ENCODE data around the gene EFCAB7.
"Not testable (repeated sequence)": the region's sequence is repeated elsewhere in the genome, so short reads cannot be mapped to it uniquely, and the experiment has no call there.

The EFCAB7 gene

DNA sequence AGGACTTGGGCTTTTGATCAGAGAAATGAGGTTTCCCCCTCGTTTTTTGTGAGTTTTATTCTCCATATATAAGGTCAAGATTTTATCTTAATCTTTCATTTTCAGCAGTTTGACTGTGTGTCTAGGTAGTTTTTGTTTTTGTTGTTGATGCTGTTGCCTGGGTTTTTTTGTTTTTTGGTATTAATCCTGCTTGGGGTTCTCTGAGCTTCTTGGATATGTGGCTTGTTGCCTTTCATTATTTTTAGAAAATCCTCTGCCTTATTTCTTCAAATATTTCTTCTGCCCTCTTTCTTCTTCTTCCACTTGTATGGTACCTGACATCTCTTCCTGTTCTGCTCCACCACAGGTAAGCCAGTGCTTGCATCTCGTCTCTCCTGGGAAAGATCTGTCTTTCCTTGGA, 25.0 kb downstream of the EFCAB7 start:
- in situ Hi-C loops (cut with MboI; ENCODE audit: low sequenced_read_pairs): no loop called here

DNA sequence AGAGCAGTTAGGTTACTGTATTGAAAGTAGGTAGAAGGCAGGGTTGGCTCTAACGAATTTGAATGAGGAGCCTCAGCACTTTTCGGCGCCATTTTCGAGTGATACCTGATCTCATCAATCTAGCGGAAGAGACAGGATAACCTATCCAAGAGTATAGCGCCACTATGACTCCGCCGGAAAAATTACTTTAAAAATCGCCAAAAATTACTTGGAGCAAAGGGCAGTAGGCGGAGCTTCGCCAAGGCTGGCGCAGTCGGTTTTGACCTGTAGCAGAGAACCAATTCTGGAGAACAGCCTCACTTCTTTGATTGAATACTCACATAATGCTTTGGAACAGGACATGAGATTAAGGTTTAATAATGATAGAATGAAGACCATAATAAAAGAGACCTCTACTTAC, 25.6 kb downstream of the EFCAB7 start:
- in situ Hi-C loops (cut with MboI; ENCODE audit: low sequenced_read_pairs): no loop called here

DNA sequence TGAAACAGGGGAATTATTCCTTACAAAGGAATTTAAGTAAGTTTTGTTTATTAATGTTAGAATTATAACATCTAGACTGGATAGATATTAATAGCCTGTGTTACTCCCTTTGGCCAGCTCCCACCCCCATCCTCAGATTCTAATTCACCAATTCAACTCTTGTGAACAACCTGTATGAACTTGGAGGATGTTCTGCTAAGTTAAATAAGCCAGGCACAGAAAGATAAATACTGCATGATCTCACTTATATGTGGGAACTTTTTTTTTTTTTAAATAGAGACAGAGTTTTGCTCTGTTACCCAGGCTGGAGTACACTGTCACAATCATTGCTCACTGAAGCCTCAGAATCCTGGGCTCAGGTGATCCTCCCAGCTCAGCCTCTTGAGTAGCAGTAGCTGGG, 32.2 kb downstream of the EFCAB7 start:
- in situ Hi-C loops (cut with MboI; ENCODE audit: low sequenced_read_pairs): no loop called here

DNA sequence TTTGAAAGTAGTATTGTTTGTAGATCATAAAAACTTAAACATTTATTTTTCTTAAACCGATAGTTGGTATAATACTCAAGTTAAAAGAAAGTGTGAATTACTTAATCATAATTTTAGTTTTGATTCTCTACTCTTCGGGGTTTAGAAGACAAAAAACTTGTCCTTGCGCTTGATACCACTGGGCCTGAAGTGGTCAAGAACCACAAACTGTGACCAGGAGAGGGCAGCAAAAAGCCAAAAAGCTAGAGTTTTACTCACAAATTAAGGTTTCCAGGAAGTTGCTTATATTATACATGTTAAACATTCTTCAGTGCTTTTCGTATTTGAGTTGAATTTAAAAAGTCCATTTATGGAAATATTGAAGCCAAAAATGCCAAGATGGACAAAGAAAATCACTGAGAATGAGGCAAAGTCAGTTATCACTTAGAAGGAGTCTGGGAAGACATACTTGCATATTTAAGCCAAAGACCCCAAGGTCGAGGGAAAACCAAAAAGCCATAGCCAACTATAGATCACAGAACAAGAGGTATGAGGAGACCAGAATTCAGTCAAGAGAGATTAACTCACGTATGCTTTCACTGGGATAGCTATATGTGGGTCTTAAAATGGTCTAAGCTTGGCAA, 34.2 kb downstream of the EFCAB7 start:
- in situ Hi-C loops (cut with MboI; ENCODE audit: low sequenced_read_pairs): no loop called here

DNA sequence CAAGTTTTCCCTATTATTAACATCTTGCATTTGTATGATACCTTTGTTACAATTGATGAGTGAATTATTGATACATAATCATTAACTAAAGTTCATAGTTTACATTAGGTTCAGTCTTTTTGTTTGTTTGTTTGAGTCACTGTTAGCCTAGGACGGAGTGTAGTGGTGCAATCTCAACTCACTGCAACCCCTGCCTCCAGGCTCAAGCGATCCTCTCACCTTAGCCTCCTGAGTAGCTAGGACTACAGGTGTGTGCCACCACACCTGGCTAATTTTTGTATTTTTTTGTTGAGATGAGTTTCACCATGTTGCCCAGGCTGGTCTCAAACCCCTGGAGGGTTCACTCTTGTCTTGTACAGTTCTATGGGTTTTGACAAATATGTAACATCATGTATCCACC, 36.0 kb downstream of the EFCAB7 start:
- in situ Hi-C loops (cut with MboI; ENCODE audit: low sequenced_read_pairs): no loop called here

DNA sequence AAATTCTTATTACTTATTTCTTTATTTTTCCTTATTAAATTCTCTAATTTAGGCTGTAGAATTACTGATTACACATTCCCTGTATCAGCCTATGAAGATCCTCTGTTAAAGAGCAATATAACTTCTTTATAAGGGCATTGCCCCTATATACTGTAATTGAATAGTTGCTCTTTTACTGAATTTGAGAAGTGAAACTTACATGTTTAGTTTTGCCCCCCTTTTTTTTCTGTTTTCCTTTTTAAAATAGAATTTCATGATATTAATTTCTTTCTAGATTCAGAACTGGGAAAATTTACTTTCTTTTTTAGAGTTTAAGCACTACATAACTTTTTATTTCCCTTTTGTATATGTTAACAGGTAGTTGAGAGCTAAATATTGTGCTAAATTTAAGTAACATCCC, 40.4 kb downstream of the EFCAB7 start:
- in situ Hi-C loops (cut with MboI; ENCODE audit: low sequenced_read_pairs): no loop called here

DNA sequence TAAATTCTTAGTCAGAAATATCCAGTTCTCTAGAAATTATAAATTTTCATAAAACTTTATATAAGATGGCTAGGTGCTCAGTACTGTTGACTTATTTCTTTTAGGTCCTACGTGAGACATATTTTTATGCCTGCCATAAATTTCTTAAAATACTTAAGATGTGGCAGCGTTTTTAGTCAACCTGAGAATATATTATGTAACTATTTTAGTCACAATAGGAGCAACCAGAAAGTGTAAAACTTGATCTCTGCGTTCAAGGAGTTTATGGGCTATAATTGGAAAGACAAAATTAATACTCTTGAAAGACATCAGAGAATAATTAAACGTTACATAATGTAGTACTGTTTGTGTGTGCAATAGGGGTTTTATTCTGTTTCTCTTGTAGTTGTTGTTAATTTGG, 45.7 kb downstream of the EFCAB7 start:
- in situ Hi-C loops (cut with MboI; ENCODE audit: low sequenced_read_pairs): no loop called here

DNA sequence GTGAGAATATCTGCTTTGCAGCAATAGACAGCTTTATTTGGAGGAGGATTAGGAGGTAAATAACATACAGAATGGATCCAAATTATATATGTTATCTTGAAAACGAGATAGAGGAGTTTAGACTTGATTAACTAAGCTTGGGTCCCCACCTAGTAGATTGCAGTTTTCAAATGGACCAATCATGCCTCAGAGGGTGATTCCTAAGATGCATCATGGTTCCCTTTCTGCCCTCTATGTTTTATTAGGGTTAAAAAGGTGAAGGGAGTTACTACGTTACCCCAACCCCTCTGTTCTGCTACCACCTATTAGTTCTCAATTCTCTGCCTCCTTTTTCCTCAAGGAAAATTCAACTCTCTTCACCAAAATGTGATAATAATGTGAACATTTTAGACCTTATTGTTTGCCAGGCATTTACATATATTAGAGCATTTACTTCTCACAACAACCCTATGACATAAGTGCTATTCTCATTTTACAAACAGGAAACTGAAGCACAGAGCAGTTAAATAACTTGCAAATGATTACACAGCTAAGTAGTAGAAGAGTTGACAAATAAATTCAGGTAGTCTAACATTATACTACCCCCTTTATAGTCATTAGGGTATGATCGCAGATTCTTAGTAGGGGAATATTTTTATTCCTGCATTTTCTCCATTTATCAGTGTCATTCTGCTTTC, 46.5 kb downstream of the EFCAB7 start:
- in situ Hi-C loops (cut with MboI; ENCODE audit: low sequenced_read_pairs): no loop called here

DNA sequence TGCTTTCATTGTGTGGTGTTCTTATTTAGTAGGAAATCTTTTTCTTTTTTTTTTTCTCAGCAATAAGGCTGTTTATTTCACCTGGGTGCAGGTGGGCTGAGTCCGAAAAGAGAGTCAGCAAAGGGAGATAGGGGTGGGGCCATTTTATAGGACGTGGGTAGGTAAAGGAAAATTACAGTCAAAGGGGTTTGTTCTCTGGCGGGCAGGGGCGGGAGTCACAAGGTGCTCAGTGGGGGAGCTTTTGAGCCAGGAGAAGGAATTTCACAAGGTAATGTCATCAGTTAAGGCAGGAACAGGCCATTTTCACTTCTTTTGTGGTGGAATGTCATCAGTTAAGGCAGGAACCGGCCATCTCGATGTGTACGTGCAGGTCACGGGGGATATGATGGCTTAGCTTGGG, 49.4 kb downstream of the EFCAB7 start:
- in situ Hi-C loops (cut with MboI; ENCODE audit: low sequenced_read_pairs): not testable (repeated sequence)

DNA sequence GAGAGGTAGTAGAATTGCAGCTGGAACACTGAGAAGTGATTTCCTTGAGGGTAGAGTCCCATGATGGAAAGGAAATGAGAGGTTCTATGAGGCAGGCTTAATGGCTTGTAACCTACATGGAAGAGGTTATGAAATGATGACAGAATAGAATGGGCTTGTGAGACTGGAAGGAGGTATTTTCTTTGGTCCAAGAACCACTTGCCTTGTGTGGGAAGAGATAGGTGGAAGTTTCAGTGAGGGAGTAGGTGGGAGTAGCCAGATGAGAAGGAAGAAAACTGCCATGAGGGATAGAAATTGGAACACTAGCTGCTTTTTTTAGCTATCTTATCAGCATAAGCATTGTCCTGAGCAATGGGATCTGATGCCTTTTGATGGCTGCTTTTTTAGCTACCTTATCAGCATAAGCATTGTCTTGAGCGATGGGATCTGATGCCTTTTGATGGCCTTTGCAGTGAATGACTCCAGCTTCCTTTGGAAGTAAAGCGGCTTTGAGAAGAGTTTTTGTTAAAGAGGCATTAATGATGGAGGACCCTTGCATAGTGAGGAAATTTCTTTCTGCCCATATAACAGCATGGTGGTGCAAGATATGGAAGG, 51.0 kb downstream of the EFCAB7 start:
- in situ Hi-C loops (cut with MboI; ENCODE audit: low sequenced_read_pairs): not testable (repeated sequence)

DNA sequence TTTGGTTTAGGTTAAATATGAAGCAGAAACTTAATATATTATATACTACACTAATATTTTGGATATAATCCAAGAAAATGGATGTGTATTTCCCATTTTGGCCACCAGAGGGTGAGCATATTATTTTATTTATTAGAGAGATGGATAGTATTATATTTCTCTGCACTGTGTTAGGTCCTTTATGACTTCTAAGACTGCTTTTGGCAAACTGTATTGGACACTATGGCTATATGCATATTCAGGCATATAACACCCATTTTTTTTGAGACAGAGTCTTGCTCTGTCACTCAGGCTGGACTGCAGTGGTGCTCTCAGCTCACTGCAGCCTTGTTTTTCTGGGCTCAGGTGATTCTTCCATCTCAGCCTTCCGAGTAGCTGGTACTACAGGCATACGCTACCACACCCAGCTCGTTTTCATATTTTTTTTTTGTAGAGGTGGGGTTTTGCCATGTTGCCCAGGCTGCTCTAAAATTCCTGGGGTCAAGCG, 52.1 kb downstream of the EFCAB7 start:
- in situ Hi-C loops (cut with MboI; ENCODE audit: low sequenced_read_pairs): no loop called here

DNA sequence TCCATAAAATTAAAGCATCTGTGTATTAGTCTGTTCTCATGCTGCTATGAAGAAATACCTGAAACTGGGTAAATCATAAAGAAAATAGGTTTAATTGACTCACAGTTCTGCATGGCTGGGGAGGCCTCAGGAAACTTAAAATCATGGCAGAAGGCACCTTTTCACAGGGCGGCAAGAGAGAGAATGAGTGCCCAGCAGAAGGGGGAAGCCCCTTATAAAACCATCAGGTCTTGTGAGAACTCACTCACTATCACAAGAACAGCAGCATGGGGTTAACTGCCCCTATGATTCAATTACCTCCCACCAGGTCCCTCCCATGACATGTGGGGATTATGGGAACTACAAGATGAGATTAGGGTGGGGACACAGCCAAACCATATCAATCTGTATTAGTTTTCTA, 63.0 kb downstream of the EFCAB7 start:
- in situ Hi-C loops (cut with MboI; ENCODE audit: low sequenced_read_pairs): not testable (repeated sequence)

DNA sequence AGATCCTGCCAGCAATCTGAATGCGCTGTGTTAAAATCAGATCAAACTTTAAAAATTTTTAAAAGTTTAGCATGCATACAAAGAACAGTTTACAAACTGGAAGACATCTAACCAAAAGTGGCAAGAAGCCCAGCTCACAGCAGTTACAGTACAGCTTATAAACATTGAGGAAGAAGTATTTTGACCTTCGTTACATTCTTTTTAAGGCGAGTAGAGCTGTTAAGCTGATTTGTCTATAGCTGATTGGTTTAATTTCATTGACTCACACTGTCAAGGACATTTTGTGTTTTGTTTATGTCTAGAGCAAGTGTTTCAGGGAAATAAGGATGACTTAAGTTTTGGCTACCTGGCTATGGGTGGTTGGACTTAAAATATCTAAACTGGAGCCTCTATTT, 66.8 kb downstream of the EFCAB7 start:
- in situ Hi-C loops (cut with MboI; ENCODE audit: low sequenced_read_pairs): no loop called here

DNA sequence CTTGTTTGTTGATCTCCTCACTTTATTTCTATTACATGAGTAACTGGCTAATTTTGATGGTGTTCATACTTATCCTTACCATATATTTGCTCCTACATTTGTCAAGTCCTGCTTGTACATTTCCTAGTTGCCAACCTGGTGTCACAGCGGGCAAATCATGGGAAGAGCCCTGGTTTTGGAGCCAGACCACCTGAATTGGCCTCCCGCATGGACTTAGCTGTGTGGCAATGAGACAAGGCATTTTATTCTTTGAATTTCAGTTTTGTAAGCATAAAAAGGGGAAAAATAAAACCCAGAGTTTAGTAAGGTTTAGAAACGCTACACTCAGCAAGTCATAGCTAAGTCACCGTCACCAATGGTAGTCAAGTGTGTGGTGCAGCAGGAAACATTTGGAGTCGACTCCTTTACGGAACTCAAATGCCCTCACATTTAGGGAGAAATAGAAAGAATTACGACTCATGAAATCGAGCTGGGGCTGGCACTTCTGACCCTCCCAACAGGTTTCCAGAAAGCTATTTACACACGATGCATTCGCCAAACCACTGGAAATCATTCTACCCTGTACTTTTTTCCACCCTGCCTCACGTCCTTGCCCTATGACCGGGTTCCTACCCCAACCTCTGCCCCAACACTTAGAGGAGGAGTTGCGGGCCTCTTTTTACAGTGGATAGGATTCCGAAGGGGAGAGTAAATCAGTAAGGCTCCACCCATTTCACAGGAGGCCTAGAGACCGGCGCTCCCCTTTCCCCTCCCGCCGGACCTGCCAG, 69.4 kb downstream of the EFCAB7 start:
- in situ Hi-C loops (cut with MboI; ENCODE audit: low sequenced_read_pairs): no loop called here

DNA sequence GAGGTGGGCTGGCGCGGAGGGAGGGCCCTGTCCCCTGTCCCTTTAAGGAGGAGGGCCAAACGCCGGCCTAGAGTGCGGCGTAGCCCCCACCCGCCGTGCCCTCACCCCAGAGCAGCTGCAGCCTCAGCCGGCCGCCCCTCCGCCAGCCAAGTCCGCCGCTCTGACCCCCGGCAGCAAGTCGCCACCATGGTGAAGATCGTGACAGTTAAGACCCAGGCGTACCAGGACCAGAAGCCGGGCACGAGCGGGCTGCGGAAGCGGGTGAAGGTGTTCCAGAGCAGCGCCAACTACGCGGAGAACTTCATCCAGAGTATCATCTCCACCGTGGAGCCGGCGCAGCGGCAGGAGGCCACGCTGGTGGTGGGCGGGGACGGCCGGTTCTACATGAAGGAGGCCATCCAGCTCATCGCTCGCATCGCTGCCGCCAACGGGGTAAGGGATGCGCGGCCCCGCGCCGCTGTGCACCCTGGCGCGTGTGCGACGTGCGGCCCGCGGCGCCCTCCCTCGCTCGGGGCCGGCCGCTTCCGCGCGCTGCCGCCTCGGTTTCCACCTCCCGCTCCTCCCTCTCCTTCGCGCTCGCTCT, 70.1 kb downstream of the EFCAB7 start, which contains the start of gene PGM1:
Gene PGM1, plus strand, starts transcription at position 109 of the 583 bp plus-strand sequence. Its CDS starts 78 bp downstream, at position 187.
- in situ Hi-C loops (cut with MboI; ENCODE audit: low sequenced_read_pairs): no loop called here

DNA sequence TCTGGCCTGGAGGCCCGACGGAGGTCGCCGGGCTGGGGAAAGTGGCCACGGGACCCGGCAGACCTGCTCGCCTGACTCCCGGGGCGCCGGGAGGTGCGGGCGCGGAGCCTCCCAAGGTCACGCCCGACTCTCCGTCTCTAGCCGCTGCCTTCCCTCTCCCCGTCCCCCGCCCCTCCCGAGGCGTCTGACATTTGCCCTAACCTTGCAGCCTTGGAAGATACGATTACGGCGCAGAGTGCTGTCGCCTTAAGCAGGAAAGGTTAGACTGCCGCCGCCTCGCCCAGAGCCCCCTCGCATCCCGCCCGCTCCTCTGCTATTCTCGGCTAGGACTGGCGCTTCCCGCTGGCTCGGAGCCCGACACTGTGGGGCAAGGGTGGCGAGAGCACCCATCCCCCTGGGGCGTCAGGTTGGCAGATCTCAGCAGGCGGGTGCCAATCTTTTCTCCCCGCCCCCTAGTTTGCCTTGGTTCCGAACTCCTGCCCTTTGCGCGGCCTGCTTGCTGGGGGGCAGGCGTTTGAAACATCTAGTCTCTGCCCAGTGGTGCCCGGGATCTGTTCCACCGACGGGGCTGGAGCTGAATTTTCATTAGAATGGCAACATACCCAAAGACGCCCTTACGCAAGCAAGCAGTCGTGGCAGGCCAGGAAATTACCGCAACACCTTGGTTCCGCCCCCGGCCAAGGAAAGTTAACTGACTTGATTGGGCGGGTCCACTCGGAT, 70.7 kb downstream of the EFCAB7 start:
- in situ Hi-C loops (cut with MboI; ENCODE audit: low sequenced_read_pairs): no loop called here

DNA sequence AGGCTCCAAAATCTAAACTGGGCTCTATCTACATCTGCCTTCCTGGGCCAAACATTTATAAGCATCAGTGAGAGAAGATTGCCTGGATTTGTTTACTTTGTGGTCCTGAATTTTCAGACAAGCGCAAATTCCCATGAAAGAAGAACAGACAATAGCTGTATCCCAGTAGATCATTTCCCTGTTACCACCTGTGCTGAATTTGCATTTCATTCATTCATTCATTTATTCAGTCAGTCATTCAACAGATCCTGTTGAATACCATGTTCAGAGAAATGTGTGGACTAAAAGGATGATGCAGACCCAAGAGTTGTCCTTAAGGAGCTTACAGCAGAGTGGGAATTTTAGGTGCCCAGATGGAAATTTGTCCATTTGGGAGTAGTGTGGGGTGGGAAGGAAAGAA, 72.1 kb downstream of the EFCAB7 start:
- in situ Hi-C loops (cut with MboI; ENCODE audit: low sequenced_read_pairs): no loop called here

DNA sequence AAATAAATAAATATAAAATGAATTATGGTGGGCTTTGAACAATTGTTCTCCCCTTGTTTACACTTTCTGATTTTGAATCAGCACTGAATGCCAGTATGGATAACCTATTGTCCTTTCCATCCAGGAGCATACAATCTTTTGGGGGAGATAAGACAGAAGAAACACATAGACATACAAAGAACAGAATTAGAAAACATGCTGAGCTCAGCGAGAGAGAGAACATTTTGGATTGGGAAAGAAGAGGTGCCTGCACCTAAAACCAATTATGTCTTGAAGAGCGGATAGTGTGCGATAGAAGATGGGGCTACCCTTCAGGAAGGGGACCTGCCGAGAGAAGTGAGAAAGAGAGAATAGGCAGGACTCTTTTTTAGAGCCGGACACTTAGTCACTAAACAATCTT, 76.5 kb downstream of the EFCAB7 start:
- in situ Hi-C loops (cut with MboI; ENCODE audit: low sequenced_read_pairs): no loop called here

DNA sequence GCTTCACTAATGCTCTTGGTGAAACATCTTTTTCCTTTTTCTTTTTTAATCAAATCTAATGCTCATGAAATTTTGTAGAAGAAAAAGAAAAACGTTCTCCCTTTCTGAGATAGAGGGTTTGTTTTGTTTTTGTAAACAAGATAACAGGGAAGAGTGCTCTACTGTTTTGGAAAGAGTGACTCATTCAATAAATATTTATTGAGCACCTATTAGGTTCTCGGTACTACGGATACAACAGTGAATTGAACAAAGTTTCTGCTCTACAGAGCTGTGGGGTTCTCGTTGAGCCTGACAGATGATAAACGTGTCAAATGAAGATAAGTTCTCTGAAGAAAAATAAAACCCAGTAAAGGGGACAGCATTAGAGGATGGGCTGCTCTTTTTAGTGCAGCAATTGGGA, 76.9 kb downstream of the EFCAB7 start:
- in situ Hi-C loops (cut with MboI; ENCODE audit: low sequenced_read_pairs): no loop called here

DNA sequence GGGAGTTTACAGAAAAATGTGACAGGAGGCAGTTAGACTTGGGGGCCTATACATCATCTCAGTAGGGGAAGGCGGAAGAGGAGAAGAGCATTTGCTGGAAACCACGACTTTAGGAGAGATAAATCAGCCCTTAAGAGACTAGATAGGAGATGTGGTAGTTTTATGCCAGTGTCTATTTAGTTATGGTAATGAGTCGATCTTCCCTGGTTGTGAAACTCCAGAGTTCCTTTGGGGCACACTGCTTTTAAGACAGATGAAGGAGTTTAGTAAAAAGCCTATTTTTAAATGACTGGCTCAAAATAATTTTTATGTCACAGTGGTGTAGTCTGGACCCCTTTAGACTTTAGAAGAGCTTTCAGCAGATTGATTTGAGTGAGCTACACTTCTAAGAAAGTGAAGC, 77.7 kb downstream of the EFCAB7 start:
- in situ Hi-C loops (cut with MboI; ENCODE audit: low sequenced_read_pairs): no loop called here

DNA sequence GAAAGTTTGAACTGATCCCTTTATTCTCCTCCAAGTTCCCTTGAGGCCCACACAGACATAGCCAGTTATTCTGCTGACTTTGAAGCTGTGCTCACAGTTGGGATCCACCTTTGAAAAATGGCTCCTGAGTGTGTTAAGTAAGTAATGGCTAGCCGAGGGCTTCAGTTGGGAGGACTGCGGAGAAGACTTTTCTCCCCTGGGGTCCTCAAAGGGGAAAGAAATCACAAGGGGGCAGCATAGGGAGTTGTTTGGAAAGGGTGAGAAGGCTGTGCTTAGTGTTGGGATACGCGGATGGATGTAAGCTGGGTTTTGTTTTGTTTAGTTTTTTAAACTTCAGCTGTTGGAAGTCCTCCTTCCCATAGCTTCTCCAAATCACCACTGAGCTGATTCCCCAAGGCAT, 78.1 kb downstream of the EFCAB7 start:
- in situ Hi-C loops (cut with MboI; ENCODE audit: low sequenced_read_pairs): no loop called here
